Gastroesophageal sphincter (tissue), 3 donors: ENCODE results near the gene MYOG.

Experiments used
- POLR2A ChIP-seq, 2 donors: fragments of 450-650 bp; IDR thresholded peaks; one replicate each; pipeline ENCODE4 v1.6.1; 2017; ENCODE audit warnings: antibody characterized with exemption in 2 of 2, mild to moderate bottlenecking in 2 of 2, moderate library complexity in 1 of 2
- POLR2AphosphoS5 ChIP-seq: sonication (generic); formaldehyde crosslinking; IDR thresholded peaks from one replicate; pipeline ENCODE4 v1.6.1; 2017; ENCODE audit warnings: antibody characterized with exemption
- TF ChIP-seq, protein P1 (sequence below), 4 experiments: fragments of 200-600 bp in 2 of 4; fragments of 450-650 bp in 2 of 4; sonication (generic) in 1 of 4; IDR thresholded peaks; one replicate each; pipeline ENCODE4 v1.5.1; 2017 to 2019; ENCODE audit warnings: antibody characterized with exemption in 4 of 4, mild to moderate bottlenecking in 2 of 4, moderate library complexity in 2 of 4

DNA sequence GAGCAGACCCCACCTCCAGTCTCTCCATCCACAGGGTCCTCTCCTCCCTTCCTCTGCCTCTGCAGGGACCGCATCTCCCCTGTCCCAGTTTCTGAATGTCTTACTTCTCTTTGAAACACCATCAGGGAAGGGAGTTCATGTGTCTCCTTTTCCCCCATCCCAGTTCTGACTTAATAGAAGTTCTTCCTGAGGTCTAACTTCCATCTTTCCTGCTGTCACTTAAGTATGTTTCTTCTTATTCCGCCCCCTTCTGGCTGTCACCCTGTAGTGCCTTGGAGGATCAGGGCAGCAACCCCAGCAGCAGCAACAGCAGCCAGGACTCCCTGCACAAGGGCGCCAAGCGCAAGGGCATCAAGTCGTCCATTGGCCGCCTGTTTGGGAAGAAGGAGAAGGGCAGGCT is 29.3 kb downstream of the MYOG start:
- TF ChIP-seq POLR2A (IDR thresholded peaks at IDR 0.05) (no peak), POLR2AphosphoS5 (no peak)
- TF ChIP-seq, protein P1, sequence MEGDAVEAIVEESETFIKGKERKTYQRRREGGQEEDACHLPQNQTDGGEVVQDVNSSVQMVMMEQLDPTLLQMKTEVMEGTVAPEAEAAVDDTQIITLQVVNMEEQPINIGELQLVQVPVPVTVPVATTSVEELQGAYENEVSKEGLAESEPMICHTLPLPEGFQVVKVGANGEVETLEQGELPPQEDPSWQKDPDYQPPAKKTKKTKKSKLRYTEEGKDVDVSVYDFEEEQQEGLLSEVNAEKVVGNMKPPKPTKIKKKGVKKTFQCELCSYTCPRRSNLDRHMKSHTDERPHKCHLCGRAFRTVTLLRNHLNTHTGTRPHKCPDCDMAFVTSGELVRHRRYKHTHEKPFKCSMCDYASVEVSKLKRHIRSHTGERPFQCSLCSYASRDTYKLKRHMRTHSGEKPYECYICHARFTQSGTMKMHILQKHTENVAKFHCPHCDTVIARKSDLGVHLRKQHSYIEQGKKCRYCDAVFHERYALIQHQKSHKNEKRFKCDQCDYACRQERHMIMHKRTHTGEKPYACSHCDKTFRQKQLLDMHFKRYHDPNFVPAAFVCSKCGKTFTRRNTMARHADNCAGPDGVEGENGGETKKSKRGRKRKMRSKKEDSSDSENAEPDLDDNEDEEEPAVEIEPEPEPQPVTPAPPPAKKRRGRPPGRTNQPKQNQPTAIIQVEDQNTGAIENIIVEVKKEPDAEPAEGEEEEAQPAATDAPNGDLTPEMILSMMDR (IDR thresholded peaks at IDR 0.05) = no peak
